Measurements from ENCODE around the gene PACSIN2.

DNA sequence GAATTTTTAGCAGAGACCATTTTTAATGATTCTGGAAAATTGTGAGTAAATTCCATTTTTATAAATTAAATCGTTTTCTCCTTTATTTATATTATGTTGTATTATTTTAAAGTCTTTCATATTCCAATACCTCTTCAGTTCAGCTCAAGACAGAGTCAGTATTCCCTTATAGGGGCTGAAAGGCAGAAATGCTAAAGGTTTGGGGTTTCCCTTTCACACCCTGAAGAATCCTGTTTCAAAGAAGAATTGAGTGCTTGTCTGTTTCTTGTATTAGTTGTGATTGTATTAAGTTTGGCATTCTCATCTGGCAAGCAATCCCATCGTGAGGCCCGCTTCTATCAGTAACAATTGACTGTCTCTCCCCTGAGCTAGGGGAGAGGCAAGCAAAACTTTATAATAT is 57.4 kb downstream of the PACSIN2 start:
- TF ChIP-seq, protein P1, sequence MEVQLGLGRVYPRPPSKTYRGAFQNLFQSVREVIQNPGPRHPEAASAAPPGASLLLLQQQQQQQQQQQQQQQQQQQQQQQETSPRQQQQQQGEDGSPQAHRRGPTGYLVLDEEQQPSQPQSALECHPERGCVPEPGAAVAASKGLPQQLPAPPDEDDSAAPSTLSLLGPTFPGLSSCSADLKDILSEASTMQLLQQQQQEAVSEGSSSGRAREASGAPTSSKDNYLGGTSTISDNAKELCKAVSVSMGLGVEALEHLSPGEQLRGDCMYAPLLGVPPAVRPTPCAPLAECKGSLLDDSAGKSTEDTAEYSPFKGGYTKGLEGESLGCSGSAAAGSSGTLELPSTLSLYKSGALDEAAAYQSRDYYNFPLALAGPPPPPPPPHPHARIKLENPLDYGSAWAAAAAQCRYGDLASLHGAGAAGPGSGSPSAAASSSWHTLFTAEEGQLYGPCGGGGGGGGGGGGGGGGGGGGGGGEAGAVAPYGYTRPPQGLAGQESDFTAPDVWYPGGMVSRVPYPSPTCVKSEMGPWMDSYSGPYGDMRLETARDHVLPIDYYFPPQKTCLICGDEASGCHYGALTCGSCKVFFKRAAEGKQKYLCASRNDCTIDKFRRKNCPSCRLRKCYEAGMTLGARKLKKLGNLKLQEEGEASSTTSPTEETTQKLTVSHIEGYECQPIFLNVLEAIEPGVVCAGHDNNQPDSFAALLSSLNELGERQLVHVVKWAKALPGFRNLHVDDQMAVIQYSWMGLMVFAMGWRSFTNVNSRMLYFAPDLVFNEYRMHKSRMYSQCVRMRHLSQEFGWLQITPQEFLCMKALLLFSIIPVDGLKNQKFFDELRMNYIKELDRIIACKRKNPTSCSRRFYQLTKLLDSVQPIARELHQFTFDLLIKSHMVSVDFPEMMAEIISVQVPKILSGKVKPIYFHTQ (CRISPR knock-in tag; IDR thresholded peaks at IDR 0.05) = no peak
- TF ChIP-seq MXD4 (CRISPR knock-in tag; IDR thresholded peaks at IDR 0.05; ENCODE audit: borderline replicate concordance) = no peak
- no peak for TF ChIP-seq RELA (CRISPR knock-in tag; IDR thresholded peaks at IDR 0.05; ENCODE audit: borderline replicate concordance)
- TF ChIP-seq ATF2 (CRISPR knock-in tag; IDR thresholded peaks at IDR 0.05; ENCODE audit: borderline replicate concordance, low read depth) = no peak
- TF ChIP-seq PREB (CRISPR knock-in tag; IDR thresholded peaks at IDR 0.05; ENCODE audit: borderline replicate concordance) = no peak
